Endodermal cell (in vitro differentiated cells): ENCODE data around the gene PSAT1. TPM values are rescaled to one million over a fixed set of nuclear protein-coding genes. Genes with fewer than 3 reads are reported as not detected.

Experiments
- DNase-seq: peaks from one replicate; pipeline ENCODE4 v3.0.0-alpha.2; 2017
- H3K27ac ChIP-seq: 2 replicates; pipeline ENCODE4 v1.5.1; 2013; ENCODE audit warnings: mild to moderate bottlenecking, low read depth, low read length, moderate library complexity
- H3K27me3 ChIP-seq: 2 replicates; pipeline ENCODE4 v1.6.1; 2013; ENCODE audit warnings: mild to moderate bottlenecking, low read length, moderate library complexity; ENCODE audit not compliant: insufficient read depth, control insufficient read depth, poor library complexity, severe bottlenecking
- H3K36me3 ChIP-seq: 2 replicates; pipeline ENCODE4 v1.7.0; 2013; ENCODE audit warnings: mild to moderate bottlenecking, low read length, moderate library complexity; ENCODE audit not compliant: control insufficient read depth, insufficient read depth
- H3K4me1 ChIP-seq: one replicate; pipeline ENCODE4 v1.7.0; 2013; ENCODE audit warnings: low read length; ENCODE audit not compliant: control insufficient read depth, insufficient read depth
- H3K4me3 ChIP-seq: 2 replicates; pipeline ENCODE4 v1.5.1; 2013; ENCODE audit warnings: mild to moderate bottlenecking, low read length, moderate library complexity
- H3K9ac ChIP-seq: 2 replicates; pipeline ENCODE4 v1.6.1; 2013; ENCODE audit warnings: mild to moderate bottlenecking, low read length, moderate library complexity; ENCODE audit not compliant: poor library complexity, severe bottlenecking; ENCODE audit errors: extremely low read depth
- H3K9me3 ChIP-seq: 2 replicates; pipeline ENCODE4 v1.6.1; 2013; ENCODE audit warnings: mild to moderate bottlenecking, low read length, moderate library complexity; ENCODE audit not compliant: control insufficient read depth
- H3K27ac Mint-ChIP-seq: 2 replicates; pipeline ENCODE4 v1.8.0; 2020; ENCODE audit warnings: mixed read lengths
- H3K27me3 Mint-ChIP-seq: 2 replicates; pipeline ENCODE4 v1.8.0; 2021; ENCODE audit warnings: mild to moderate bottlenecking, mixed read lengths; ENCODE audit not compliant: insufficient read depth
- H3K36me3 Mint-ChIP-seq: 2 replicates; pipeline ENCODE4 v1.8.0; 2020; ENCODE audit warnings: low read depth, mixed read lengths
- H3K4me1 Mint-ChIP-seq: 2 replicates; pipeline ENCODE4 v1.8.0; 2020; ENCODE audit warnings: mixed read lengths
- H3K4me3 Mint-ChIP-seq: 2 replicates; pipeline ENCODE4 v1.8.0; 2020; ENCODE audit warnings: mild to moderate bottlenecking, moderate library complexity, mixed read lengths
- H3K9me3 Mint-ChIP-seq: 2 replicates; pipeline ENCODE4 v1.8.0; 2020; ENCODE audit warnings: mild to moderate bottlenecking, mixed read lengths
- WGBS, 2 experiments: methylation state at CpG; one replicate each; pipeline versions ENCODE4 v1.1.5 to v1.1.7; 2013; ENCODE audit warnings: missing lambda C conversion rate in 2 of 2, mixed read lengths in 1 of 2; ENCODE audit not compliant: insufficient coverage in 1 of 2, insufficient read length in 1 of 2; 5-methylcytosine and 5-hydroxymethylcytosine counted together
- total RNA-seq, 2 donors: library from RNA; stranded (reverse); fragmentation: NEBNext Ultra II Directional in 1 of 2; extraction: Animal tissue kit (Norgen Biotek cat#: 25700) in 1 of 2; gene quantifications; 2 replicates in 1 of 2; 3 replicates in 1 of 2; pipeline ENCODE4 v1.2.1, GENCODE V29; 2021
- TF ChIP-seq, protein P1 (sequence below): fragments of 200-600 bp; sonication (generic); conservative IDR thresholded peaks from 2 replicates; pipeline ENCODE4 v1.5.0; 2021; ENCODE audit warnings: antibody characterized with exemption, mild to moderate bottlenecking

The PSAT1 gene
- total RNA-seq, 2 donors from 2014 or later: 64.4 to 75.7 TPM

DNA sequence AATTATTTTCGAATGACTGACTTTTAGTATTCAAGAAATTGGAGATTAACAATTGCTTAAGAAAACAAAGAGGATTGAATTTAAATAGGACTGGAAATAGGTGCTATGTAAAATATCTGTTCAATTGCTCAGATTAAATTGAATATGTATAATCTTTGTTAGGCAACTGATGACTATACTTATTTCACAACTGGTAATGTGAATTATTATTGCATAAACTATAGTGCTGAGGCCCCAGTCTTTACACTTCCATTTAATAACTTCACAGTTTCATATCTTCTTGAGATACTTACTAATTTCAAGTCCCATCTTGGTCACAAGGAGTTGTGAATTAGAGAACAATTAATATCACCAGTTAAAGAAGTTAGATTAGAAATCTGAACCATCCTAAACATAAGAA lies 44.3 kb upstream of the PSAT1 start:
- Histone ChIP-seq H3K9ac (no peak overlapping the region), H3K9me3 (no peaks in the 10 kb centered on the region), H3K36me3 (peaks cover 83% of the 10 kb centered on the region), H3K4me3 (no peak overlapping the region), H3K27ac (no peak overlapping the region), H3K27me3 (no peaks in the 10 kb centered on the region), H3K4me1 (no peaks in the 10 kb centered on the region)
- WGBS, 2 experiments: 94 to 100% methylated on average over 1 of the region's 1 CpG
- Mint-ChIP-seq H3K36me3 (peaks cover 47% of the 10 kb centered on the region), H3K27me3 (no peaks in the 10 kb centered on the region), H3K27ac (no peak overlapping the region), H3K4me3 (no peak overlapping the region), H3K9me3 (no peaks in the 10 kb centered on the region), H3K4me1 (no peaks in the 10 kb centered on the region)
- TF ChIP-seq, protein P1, sequence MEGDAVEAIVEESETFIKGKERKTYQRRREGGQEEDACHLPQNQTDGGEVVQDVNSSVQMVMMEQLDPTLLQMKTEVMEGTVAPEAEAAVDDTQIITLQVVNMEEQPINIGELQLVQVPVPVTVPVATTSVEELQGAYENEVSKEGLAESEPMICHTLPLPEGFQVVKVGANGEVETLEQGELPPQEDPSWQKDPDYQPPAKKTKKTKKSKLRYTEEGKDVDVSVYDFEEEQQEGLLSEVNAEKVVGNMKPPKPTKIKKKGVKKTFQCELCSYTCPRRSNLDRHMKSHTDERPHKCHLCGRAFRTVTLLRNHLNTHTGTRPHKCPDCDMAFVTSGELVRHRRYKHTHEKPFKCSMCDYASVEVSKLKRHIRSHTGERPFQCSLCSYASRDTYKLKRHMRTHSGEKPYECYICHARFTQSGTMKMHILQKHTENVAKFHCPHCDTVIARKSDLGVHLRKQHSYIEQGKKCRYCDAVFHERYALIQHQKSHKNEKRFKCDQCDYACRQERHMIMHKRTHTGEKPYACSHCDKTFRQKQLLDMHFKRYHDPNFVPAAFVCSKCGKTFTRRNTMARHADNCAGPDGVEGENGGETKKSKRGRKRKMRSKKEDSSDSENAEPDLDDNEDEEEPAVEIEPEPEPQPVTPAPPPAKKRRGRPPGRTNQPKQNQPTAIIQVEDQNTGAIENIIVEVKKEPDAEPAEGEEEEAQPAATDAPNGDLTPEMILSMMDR: no peak
- DNase-seq: no peak

DNA sequence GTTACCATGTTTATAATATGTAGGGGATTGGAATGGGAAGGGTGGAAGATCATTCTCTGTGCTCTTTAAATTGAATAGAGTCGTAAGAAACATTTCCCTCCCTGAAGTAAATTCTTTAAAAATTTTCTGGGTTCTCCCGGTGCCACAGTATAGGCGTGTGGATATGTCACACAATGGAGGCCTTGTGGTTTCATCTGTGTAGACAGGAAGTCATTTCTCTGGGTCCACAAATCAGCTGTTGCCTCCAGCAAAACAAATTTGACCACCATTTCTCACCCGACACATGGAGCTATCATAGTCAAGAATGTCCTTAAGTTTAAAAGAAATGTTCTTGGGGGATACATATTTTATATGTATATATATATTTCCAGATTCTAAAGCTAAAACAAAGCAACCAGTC lies 43.6 kb upstream of the PSAT1 start:
- H3K4me1 ChIP-seq: no peaks in the 10 kb centered on the region
- Mint-ChIP-seq H3K4me3 (no peak overlapping the region), H3K4me1 (no peaks in the 10 kb centered on the region), H3K36me3 (peaks cover 42% of the 10 kb centered on the region), H3K27me3 (no peaks in the 10 kb centered on the region), H3K9me3 (no peaks in the 10 kb centered on the region), H3K27ac (no peak overlapping the region)
- no peak overlapping the region for H3K9ac ChIP-seq
- no peak for DNase-seq
- no peaks in the 10 kb centered on the region for H3K27me3 ChIP-seq
- no peaks in the 10 kb centered on the region for H3K9me3 ChIP-seq
- WGBS, 2 experiments: 92 to 93% methylated on average over 2 to 4 of the region's 4 CpGs
- H3K36me3 ChIP-seq: peaks cover 83% of the 10 kb centered on the region
- H3K27ac ChIP-seq: no peak overlapping the region
- TF ChIP-seq, protein P1: no peak
- H3K4me3 ChIP-seq: no peak overlapping the region

DNA sequence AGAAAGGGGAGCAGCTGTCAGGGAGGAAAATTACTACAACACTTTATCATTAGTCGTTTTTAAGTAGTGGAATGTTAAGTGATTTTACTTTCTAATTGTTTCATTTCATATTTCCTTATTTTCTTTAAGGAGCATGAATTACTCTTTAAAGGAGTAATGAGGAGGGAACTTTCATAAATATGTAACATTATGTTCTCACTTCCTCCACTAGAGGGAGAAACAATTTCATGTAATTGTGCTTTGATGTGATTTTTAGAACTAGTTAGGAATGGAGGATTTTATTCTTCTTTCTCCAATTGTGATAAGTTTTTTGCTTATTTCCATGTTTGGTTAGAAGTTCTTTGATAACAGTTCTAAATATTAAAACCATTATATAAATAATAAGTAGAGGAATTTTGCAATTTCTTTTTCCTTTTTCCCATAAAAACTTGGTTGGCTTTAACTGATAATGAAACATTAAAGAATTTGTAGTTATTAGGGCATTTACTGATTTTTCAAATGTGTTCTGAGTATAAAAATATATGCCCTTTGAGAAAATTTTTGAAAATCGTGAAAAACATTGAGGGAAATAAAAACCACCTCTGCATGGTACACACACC lies 35.4 kb upstream of the PSAT1 start:
- Mint-ChIP-seq H3K4me3 (no peak overlapping the region), H3K36me3 (peaks cover 31% of the 10 kb centered on the region), H3K27ac (no peak overlapping the region), H3K4me1 (no peaks in the 10 kb centered on the region), H3K9me3 (no peaks in the 10 kb centered on the region), H3K27me3 (no peaks in the 10 kb centered on the region)
- Histone ChIP-seq H3K9me3 (no peaks in the 10 kb centered on the region), H3K27me3 (no peaks in the 10 kb centered on the region), H3K27ac (no peak overlapping the region), H3K36me3 (peaks cover 71% of the 10 kb centered on the region), H3K9ac (no peak overlapping the region), H3K4me3 (no peak overlapping the region), H3K4me1 (no peaks in the 10 kb centered on the region)
- 95% methylated on average over 1 of the region's 2 CpGs; no CpG with 5 or more reads in 1 of the 2 experiments for WGBS, 2 experiments
- TF ChIP-seq, protein P1: peak; percentile 88
- DNase-seq: no peak
